CD4-positive, alpha-beta T cell (primary cell): Measurements from ENCODE around the gene PLCG2. TPM values are rescaled to one million over a fixed set of nuclear protein-coding genes. Genes with fewer than 3 reads are reported as not detected.

Experiments
- ATAC-seq: fragments of 200-7000 bp; cut with Tn5 transposase; one replicate; pipeline ENCODE4 v1.10.0; 2022; ENCODE audit warnings: mild to moderate bottlenecking; ENCODE audit not compliant: poor library complexity
- CTCF ChIA-PET: fragments of 350-600 bp; sonication (Branson Sonifier 250); formaldehyde crosslinking; loops from one replicate; lab custom pipeline; 2021; ENCODE audit warnings: antibody characterized with exemption, inconsistent platforms; lab: Charles Lee
- POLR2A ChIA-PET: fragments of 350-600 bp; sonication (Branson Sonifier 250); formaldehyde crosslinking; loops from one replicate; lab custom pipeline; 2021; ENCODE audit warnings: antibody characterized with exemption, inconsistent platforms; lab: Charles Lee
- DNase-seq, 14 experiments: peaks; one replicate each; pipeline ENCODE4 v3.0.0-alpha.2; 2013 to 2020; ENCODE audit warnings: mixed read lengths in 2 of 14
- H3K27ac ChIP-seq, 2 donors: one replicate each; pipeline versions ENCODE4 v1.5.1 to v1.7.0; 2013; ENCODE audit warnings: low read length in 2 of 2, low read depth in 1 of 2, mild to moderate bottlenecking in 1 of 2
- H3K27me3 ChIP-seq, 2 experiments: 1 replicate in 1 of 2; 2 replicates in 1 of 2; pipeline versions ENCODE4 v1.6.1 to v1.7.0; 2013; ENCODE audit warnings: low read length in 2 of 2, control low read depth in 1 of 2, mild to moderate bottlenecking in 1 of 2, moderate library complexity in 1 of 2; ENCODE audit not compliant: insufficient read depth in 2 of 2, control insufficient read depth in 1 of 2
- H3K36me3 ChIP-seq: one replicate; pipeline ENCODE4 v1.6.1; 2013; ENCODE audit warnings: low read length, control low read depth; ENCODE audit not compliant: insufficient read depth
- H3K4me1 ChIP-seq: one replicate; pipeline ENCODE4 v1.6.1; 2013; ENCODE audit warnings: low read length, control low read depth; ENCODE audit not compliant: insufficient read depth
- H3K4me3 ChIP-seq: one replicate; pipeline ENCODE4 v1.5.1; 2013; ENCODE audit warnings: mild to moderate bottlenecking, low read length, moderate library complexity
- H3K9me3 ChIP-seq, 2 experiments: 1 replicate in 1 of 2; 2 replicates in 1 of 2; pipeline versions ENCODE4 v1.6.1 to v1.7.0; 2013; ENCODE audit warnings: low read length in 2 of 2, mild to moderate bottlenecking in 2 of 2, control low read depth in 1 of 2, moderate library complexity in 1 of 2; ENCODE audit not compliant: control insufficient read depth in 1 of 2, insufficient read depth in 1 of 2
- H3K27ac Mint-ChIP-seq: one replicate; pipeline ENCODE4 v1.8.0; 2020; ENCODE audit warnings: mixed read lengths
- H3K27me3 Mint-ChIP-seq: one replicate; pipeline ENCODE4 v1.8.0; 2021; ENCODE audit warnings: mixed read lengths
- H3K36me3 Mint-ChIP-seq: one replicate; pipeline ENCODE4 v1.8.0; 2021; ENCODE audit warnings: low read depth, mixed read lengths
- H3K4me1 Mint-ChIP-seq: one replicate; pipeline ENCODE4 v1.8.0; 2021; ENCODE audit warnings: low read depth, mixed read lengths
- H3K4me3 Mint-ChIP-seq: one replicate; pipeline ENCODE4 v1.8.0; 2020; ENCODE audit warnings: mild to moderate bottlenecking, mixed read lengths
- H3K9me3 Mint-ChIP-seq: one replicate; pipeline ENCODE4 v1.8.0; 2020; ENCODE audit warnings: mixed read lengths
- intact Hi-C, 2 experiments: fragments of 100-400 bp; cut with DNase I in 1 of 2; cut with micrococcal nuclease in 1 of 2; formaldehyde crosslinking; loops; one replicate each; pipeline versions ENCODE4 v1.15.1 to v1.9.0; 2023 to 2025; cut with DNase I, micrococcal nuclease
- total RNA-seq, 174 experiments: library from RNA in 2 of 174; stranded (reverse) in 2 of 174; gene quantifications; one replicate each; pipeline ENCODE4 v1.2.3 and lab custom pipeline; 2021 to 2026
- TF ChIP-seq, protein P1 (sequence below): fragments of 200-600 bp; IDR thresholded peaks from one replicate; pipeline ENCODE4 v1.8.0; 2022; ENCODE audit warnings: antibody characterized with exemption, mild to moderate bottlenecking

PLCG2 gene
- total RNA-seq, 2 experiments from 2014 or later: 0.92 to 1.5 TPM

DNA sequence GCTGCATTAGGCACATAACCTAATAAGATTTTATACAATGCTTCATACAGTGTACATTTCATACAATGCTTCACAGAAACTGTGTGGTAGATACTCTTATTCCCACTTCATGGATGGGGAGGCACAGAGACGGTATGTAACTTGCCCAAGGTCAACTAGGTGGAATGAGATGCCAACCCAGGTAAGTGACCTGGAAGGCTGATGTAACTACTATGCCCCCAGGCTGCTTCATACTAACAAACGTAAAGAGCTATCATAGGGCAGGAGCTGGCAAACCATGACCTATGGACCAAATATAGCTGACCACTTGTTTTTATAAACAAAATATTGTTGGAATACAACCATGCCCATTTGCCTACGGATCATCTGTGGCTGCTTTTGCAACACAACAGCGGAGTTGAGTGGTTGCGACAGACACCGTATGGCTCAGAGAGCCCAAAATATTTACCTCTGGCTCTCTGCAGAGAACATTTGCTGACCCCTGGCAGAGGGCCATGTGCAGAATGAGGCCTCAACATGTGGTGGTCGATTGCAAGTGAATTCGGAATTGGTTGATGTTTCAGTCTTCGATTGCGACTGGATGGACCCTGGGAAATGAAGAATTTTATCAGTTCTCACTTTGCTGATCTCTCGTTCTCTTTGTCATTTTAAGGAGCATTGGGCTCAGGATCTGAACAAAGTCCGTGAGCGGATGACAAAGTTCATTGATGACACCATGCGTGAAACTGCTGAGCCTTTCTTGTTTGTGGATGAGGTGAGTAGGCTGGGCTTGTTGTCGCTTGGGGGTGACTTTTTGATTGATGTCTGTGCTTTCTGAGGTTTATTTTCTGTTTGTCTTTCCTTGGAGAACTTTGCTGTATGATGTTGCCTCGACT lies 109.7 kb downstream of the PLCG2 start:
- Mint-ChIP-seq H3K36me3 (no peaks in the 10 kb centered on the region), H3K27me3 (no peaks in the 10 kb centered on the region), H3K4me1 (no peaks in the 10 kb centered on the region), H3K4me3 (no peak overlapping the region), H3K27ac (no peak overlapping the region), H3K9me3 (no peaks in the 10 kb centered on the region)
- DNase-seq (no peak), ATAC-seq (no peak)
- Histone ChIP-seq H3K9me3 (no peaks in the 10 kb centered on the region), H3K36me3 (no peaks in the 10 kb centered on the region), H3K27me3 (no peaks in the 10 kb centered on the region), H3K4me1 (no peaks in the 10 kb centered on the region), H3K4me3 (no peak overlapping the region), H3K27ac (no peak overlapping the region)
- intact Hi-C loops: loop anchor here in 1 of 2 experiments (5.0 kb wide), 1 partner anchor 521 kb away; no protein-coding TSS in a partner anchor
- ChIA-PET CTCF (interaction anchor here (1.4 kb wide), 1 partner anchor 341 kb away, joined by 4 read pairs; no protein-coding TSS in a partner anchor), POLR2A (no interaction called here)
- TF ChIP-seq, protein P1, sequence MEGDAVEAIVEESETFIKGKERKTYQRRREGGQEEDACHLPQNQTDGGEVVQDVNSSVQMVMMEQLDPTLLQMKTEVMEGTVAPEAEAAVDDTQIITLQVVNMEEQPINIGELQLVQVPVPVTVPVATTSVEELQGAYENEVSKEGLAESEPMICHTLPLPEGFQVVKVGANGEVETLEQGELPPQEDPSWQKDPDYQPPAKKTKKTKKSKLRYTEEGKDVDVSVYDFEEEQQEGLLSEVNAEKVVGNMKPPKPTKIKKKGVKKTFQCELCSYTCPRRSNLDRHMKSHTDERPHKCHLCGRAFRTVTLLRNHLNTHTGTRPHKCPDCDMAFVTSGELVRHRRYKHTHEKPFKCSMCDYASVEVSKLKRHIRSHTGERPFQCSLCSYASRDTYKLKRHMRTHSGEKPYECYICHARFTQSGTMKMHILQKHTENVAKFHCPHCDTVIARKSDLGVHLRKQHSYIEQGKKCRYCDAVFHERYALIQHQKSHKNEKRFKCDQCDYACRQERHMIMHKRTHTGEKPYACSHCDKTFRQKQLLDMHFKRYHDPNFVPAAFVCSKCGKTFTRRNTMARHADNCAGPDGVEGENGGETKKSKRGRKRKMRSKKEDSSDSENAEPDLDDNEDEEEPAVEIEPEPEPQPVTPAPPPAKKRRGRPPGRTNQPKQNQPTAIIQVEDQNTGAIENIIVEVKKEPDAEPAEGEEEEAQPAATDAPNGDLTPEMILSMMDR: no peak

DNA sequence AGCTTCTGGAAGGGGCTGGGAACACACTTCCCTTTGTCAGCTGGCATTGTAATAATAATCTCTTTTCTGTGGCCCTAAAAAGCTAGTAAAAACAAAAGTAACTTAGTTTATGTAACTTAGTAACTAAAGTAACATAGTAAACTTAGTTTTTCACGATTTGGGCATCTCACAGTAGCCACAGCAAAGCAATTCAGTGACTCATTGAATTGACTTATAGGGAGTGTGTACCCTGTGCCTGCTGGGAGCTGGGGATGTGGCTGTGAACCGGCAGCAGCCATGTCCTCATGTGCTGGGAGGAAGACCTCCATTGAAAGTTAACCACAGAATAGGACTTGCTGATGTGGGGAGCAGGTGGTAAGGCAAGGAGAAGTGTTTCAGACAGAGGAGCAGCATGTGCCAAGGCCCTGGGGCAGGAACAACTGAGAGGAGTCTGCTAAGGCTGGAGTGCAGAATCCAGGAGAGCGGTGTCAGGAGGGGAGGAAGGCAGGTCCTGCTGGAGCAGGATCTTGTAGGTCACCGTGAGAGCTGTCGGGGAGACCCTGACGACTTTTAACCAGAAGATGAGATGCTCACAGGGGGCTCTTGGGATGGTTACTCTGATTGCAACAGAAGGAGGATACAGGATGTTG lies 112.8 kb downstream of the PLCG2 start:
- ChIA-PET CTCF (no interaction called here), POLR2A (no interaction called here)
- ATAC-seq (no peak), DNase-seq (no peak)
- Mint-ChIP-seq H3K36me3 (no peaks in the 10 kb centered on the region), H3K4me3 (no peak overlapping the region), H3K9me3 (no peaks in the 10 kb centered on the region), H3K27me3 (no peaks in the 10 kb centered on the region), H3K4me1 (no peaks in the 10 kb centered on the region), H3K27ac (no peak overlapping the region)
- Histone ChIP-seq H3K27me3 (no peaks in the 10 kb centered on the region), H3K4me3 (no peak overlapping the region), H3K36me3 (no peaks in the 10 kb centered on the region), H3K4me1 (no peaks in the 10 kb centered on the region), H3K27ac (no peak overlapping the region), H3K9me3 (no peaks in the 10 kb centered on the region)
- intact Hi-C loops: loop anchor here in 1 of 2 experiments (5.0 kb wide), 1 partner anchor 1555 kb away; no protein-coding TSS in a partner anchor
- TF ChIP-seq, protein P1: no peak

DNA sequence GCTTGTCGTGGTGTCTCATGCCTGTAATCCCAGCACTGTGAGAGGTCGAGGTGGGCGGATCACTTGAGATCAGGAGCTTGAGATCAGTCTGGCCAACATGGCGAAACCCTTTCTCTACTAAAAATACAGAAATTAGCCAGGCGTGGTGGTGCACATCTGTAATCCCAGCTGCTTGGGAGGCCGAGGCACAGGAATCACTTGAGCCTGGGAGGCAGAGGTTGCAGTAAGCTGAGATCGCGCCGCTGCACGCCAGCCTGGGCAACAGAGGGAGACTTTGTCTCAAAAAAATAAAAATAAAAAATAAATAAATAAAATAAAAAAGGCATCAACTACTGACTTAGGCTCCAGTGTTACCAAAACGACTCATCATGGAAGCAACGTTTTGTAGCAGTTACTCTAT lies 115.5 kb downstream of the PLCG2 start:
- Mint-ChIP-seq H3K4me1 (no peaks in the 10 kb centered on the region), H3K27ac (no peak overlapping the region), H3K36me3 (no peaks in the 10 kb centered on the region), H3K4me3 (no peak overlapping the region), H3K27me3 (no peaks in the 10 kb centered on the region), H3K9me3 (no peaks in the 10 kb centered on the region)
- no peaks in the 10 kb centered on the region for H3K36me3 ChIP-seq
- no peaks in the 10 kb centered on the region for H3K9me3 ChIP-seq
- no peaks in the 10 kb centered on the region for H3K27me3 ChIP-seq
- ChIA-PET CTCF (no interaction called here), POLR2A (no interaction called here)
- intact Hi-C loops: loop anchor here in 1 of 2 experiments (5.0 kb wide), 1 partner anchor 1553 kb away; no protein-coding TSS in a partner anchor
- DNase-seq: no peak
- H3K4me1 ChIP-seq: no peaks in the 10 kb centered on the region
- no peak for ATAC-seq
- TF ChIP-seq, protein P1: no peak
- H3K27ac ChIP-seq: no peak overlapping the region
- H3K4me3 ChIP-seq: no peak overlapping the region
